Measurements from ENCODE around the gene AMOTL1. TPM values are rescaled to one million over a fixed set of nuclear protein-coding genes. Genes with fewer than 3 reads are reported as not detected.

AMOTL1 gene
- total and polyA plus RNA-seq, 2 of the 8 experiments (the other 6 are each of a cell fraction or from before 2014, with no cell fraction given): 9.0 to 27.6 TPM

- Histone ChIP-seq H3K56ac (replicated peaks; ENCODE audit: insufficient read length, low read depth, low read length) (no peak overlapping the region), H3K23me2 (ENCODE audit: low read depth, low read length) (peaks cover 9% of the 10 kb centered on the region), H3K9ac (replicated peaks in 1 of 4; ENCODE audit: extremely low read depth in 1 of 4, low read depth in 3 of 4, low read length in 3 of 4) (no peak overlapping the region), H2AFZ (ENCODE audit: low read length) (no peak overlapping the region), H3K4me1 (replicated peaks in 1 of 4; ENCODE audit: control insufficient read depth in 3 of 4, insufficient read depth in 4 of 4, low read length in 3 of 4) (peaks cover 0 to 24% (median 17%) of the 10 kb centered on the region in 4 experiments), H3K18ac (ENCODE audit: extremely low read depth, low read length) (peak overlapping the region; percentile 34; the same call in 1 of the 2 replicates), H4K8ac (ENCODE audit: extremely low read depth, insufficient read depth, low read length) (no peak overlapping the region), H4K20me1 (replicated peaks in 1 of 2; ENCODE audit: control insufficient read depth in 1 of 2, insufficient read depth in 2 of 2, low read length in 2 of 2) (peaks cover 3 to 4% of the 10 kb centered on the region in 2 experiments), H3K4me2 (ENCODE audit: insufficient read depth in 1 of 2, low read depth in 2 of 2, low read length in 2 of 2) (peak overlapping the region; percentile 94 to 95; a peak in 3 of 4 replicates), H3K14ac (ENCODE audit: insufficient read length) (no peak overlapping the region), H3K9me3 (ENCODE audit: insufficient read depth in 2 of 2, low read depth in 1 of 2, low read length in 1 of 2) (no peaks in the 10 kb centered on the region), H2AK5ac (ENCODE audit: low read depth, low read length) (no peak overlapping the region), H2BK20ac (ENCODE audit: low read length) (no peak overlapping the region), H3K4me3 (ENCODE audit: extremely low read depth in 1 of 4, insufficient read depth in 2 of 4, low read depth in 3 of 4, low read length in 4 of 4) (peak overlapping the region in 1 of 4 experiments; percentile 94; a peak in 3 of 8 replicates), H2BK120ac (replicated peaks; ENCODE audit: low read depth, low read length) (no peak overlapping the region), H3K79me2 (ENCODE audit: control insufficient read depth in 1 of 2, insufficient read depth in 2 of 2, low read length in 2 of 2) (peaks cover 4 to 34% of the 10 kb centered on the region in 2 experiments; a peak in 3 of 4 replicates), H3K23ac (ENCODE audit: insufficient read length) (no peak overlapping the region), H3K27ac (ENCODE audit: low read depth, low read length) (no peak overlapping the region), H3K27me3 (replicated peaks in 1 of 4; ENCODE audit: control insufficient read depth in 3 of 4, extremely low read depth in 1 of 4, insufficient read depth in 3 of 4, low read length in 3 of 4) (peaks cover 8 to 51% (median 43%) of the 10 kb centered on the region in 4 experiments), H4K91ac (replicated peaks; ENCODE audit: insufficient read length, low read length) (no peak overlapping the region), H3K79me1 (ENCODE audit: low read depth, low read length) (no peaks in the 10 kb centered on the region; the same call in 1 of the 2 replicates), H2BK15ac (ENCODE audit: low read length) (no peak overlapping the region), H3K4ac (replicated peaks; ENCODE audit: insufficient read length, low read depth, low read length) (no peak overlapping the region), H2BK5ac (ENCODE audit: low read depth, low read length) (no peak overlapping the region), H2BK12ac (ENCODE audit: low read depth, low read length) (no peak overlapping the region), H3K36me3 (ENCODE audit: control insufficient read depth in 2 of 4, insufficient read depth in 4 of 4, low read length in 3 of 4) (no peaks in the 10 kb centered on the region), H4K5ac (ENCODE audit: insufficient read length, low read depth, low read length) (no peak overlapping the region)
- WGBS, 2 experiments (ENCODE audit: extremely low coverage in 1 of 2, insufficient coverage in 1 of 2, insufficient read length in 1 of 2, insufficient replicate concordance in 2 of 2, low coverage in 1 of 2, low lambda C conversion rate in 2 of 2, missing lambda C conversion rate in 1 of 2): 81% methylated on average over 5 of the region's 5 CpGs; no CpG with 5 or more reads in 1 of the 2 experiments
- ChIA-PET POLR2A (ENCODE audit: partially characterized antibody) (interaction anchor here (0.9 to 1.7 kb wide), 4 partner anchors 11 to 223 kb away, joined by 3 to 4 read pairs (median 4); partner anchors contain the start of gene FUT4), CTCF (ENCODE audit: partially characterized antibody) (interaction anchor here (0.8 to 6.2 kb wide), 7 partner anchors 10 to 144 kb away, joined by 3 to 44 read pairs (median 6); no protein-coding TSS in a partner anchor)
- FAIRE-seq: no peak
- DNase-seq (ENCODE audit: low read depth in 1 of 2, low spot score in 2 of 2): no peak
- TF ChIP-seq POLR2AphosphoS5 (IDR thresholded peaks at IDR 0.05; ENCODE audit: low read depth, low read length) (no peak), NANOG (IDR thresholded peaks at IDR 0.05; ENCODE audit: insufficient read depth, low read depth, low read length, poor library complexity, severe bottlenecking) (no peak)
These were observed 865 bp upstream of the AMOTL1 start for GRCh38 chr11:94767291-94767690.
